GM06990 (cell line): Measurements from ENCODE around the gene HAUS8.

Experiments used
- DNase-seq: peaks from one replicate; pipeline ENCODE4 v3.0.0-alpha.2; 2011; ENCODE audit not compliant: insufficient read length; ENCODE audit errors: extremely low read depth
- H3K27me3 ChIP-seq: replicated peaks from 2 replicates; pipeline ENCODE4 v1.6.0; 2011; ENCODE audit warnings: low read length; ENCODE audit not compliant: control insufficient read depth, insufficient read depth
- H3K36me3 ChIP-seq: 2 replicates; pipeline ENCODE4 v1.5.1; 2011; ENCODE audit warnings: low read length; ENCODE audit not compliant: control insufficient read depth, insufficient read depth
- H3K4me3 ChIP-seq: replicated peaks from 2 replicates; pipeline ENCODE4 v1.5.1; 2011; ENCODE audit warnings: low read depth, mild to moderate bottlenecking, control low read depth, low read length
- TF ChIP-seq, protein P1 (sequence below): IDR thresholded peaks from 2 replicates; pipeline ENCODE4 v1.5.1; 2011; ENCODE audit warnings: low read length, control low read depth, mild to moderate bottlenecking, inconsistent platforms; ENCODE audit not compliant: insufficient read depth, poor library complexity, severe bottlenecking

HAUS8 gene

GRCh38 chr19:17060802-17061201 lies 14.4 kb downstream of the HAUS8 start:
- Histone ChIP-seq H3K4me3 (no peak overlapping the region), H3K36me3 (peaks cover 19% of the 10 kb centered on the region), H3K27me3 (no peaks in the 10 kb centered on the region)
- TF ChIP-seq, protein P1, sequence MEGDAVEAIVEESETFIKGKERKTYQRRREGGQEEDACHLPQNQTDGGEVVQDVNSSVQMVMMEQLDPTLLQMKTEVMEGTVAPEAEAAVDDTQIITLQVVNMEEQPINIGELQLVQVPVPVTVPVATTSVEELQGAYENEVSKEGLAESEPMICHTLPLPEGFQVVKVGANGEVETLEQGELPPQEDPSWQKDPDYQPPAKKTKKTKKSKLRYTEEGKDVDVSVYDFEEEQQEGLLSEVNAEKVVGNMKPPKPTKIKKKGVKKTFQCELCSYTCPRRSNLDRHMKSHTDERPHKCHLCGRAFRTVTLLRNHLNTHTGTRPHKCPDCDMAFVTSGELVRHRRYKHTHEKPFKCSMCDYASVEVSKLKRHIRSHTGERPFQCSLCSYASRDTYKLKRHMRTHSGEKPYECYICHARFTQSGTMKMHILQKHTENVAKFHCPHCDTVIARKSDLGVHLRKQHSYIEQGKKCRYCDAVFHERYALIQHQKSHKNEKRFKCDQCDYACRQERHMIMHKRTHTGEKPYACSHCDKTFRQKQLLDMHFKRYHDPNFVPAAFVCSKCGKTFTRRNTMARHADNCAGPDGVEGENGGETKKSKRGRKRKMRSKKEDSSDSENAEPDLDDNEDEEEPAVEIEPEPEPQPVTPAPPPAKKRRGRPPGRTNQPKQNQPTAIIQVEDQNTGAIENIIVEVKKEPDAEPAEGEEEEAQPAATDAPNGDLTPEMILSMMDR = no peak
- DNase-seq = no peak

- Histone ChIP-seq H3K27me3 (no peaks in the 10 kb centered on the region), H3K4me3 (no peak overlapping the region), H3K36me3 (peaks cover 26% of the 10 kb centered on the region)
- no peak for DNase-seq
- TF ChIP-seq, protein P1 = no peak
Measured at GRCh38 chr19:17058236-17058635, 17.0 kb downstream of the HAUS8 start.

- DNase-seq = no peak
- peaks cover 28% of the 10 kb centered on the region for H3K36me3 ChIP-seq
- no peaks in the 10 kb centered on the region for H3K27me3 ChIP-seq
Measured at GRCh38 chr19:17055636-17056035, 19.6 kb downstream of the HAUS8 start.

GRCh38 chr19:17054746-17055145 lies 20.5 kb downstream of the HAUS8 start:
- H3K27me3 ChIP-seq = no peaks in the 10 kb centered on the region
- TF ChIP-seq, protein P1 = no peak
- no peak for DNase-seq
- peaks cover 28% of the 10 kb centered on the region for H3K36me3 ChIP-seq
- no peak overlapping the region for H3K4me3 ChIP-seq

More at GRCh38 chr19:17055636-17056035, 19.6 kb downstream of the HAUS8 start:
- H3K4me3 ChIP-seq = no peak overlapping the region
- TF ChIP-seq, protein P1 = no peak

DNA sequence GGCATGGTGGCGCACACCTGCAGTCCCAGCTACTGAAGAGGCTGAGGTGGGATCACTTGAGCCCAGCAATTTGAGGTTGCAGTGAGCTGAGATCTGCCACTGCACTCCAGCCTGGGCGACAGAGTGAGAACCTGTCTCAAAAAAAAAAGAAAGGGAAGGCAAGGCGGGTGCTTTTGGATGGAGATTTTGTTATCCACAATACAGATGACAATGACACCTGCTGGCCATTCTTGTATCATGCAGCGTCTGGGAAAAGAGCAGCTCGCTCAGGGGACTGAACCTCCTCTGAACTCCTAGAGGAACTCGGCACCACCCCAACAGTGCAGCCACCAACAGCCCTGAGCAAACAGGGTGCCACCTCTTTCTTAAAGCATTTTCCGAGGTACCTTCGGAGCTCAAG lies 22.8 kb downstream of the HAUS8 start:
- H3K27me3 ChIP-seq = no peaks in the 10 kb centered on the region
- TF ChIP-seq, protein P1 = peak; percentile 41
- H3K36me3 ChIP-seq = peaks cover 21% of the 10 kb centered on the region
- DNase-seq = no peak
- no peak overlapping the region for H3K4me3 ChIP-seq

GRCh38 chr19:17049711-17050280 lies 25.5 kb downstream of the HAUS8 start:
- H3K36me3 ChIP-seq = peaks cover 17% of the 10 kb centered on the region
- H3K27me3 ChIP-seq = no peaks in the 10 kb centered on the region
- no peak overlapping the region for H3K4me3 ChIP-seq
- no peak for DNase-seq
- TF ChIP-seq, protein P1 = no peak
